Sigmoid colon (tissue), 4 donors: ENCODE results near the gene EHMT2.
A peak's percentile ranks its signal among the peaks of the same experiment; 100 is the strongest.

Experiments used
- POLR2A ChIP-seq, 2 donors: fragments of 450-650 bp; IDR thresholded peaks; one replicate each; pipeline ENCODE4 v1.6.1; 2016; ENCODE audit warnings: antibody characterized with exemption in 2 of 2, mild to moderate bottlenecking in 2 of 2, moderate library complexity in 2 of 2
- POLR2AphosphoS5 ChIP-seq, 4 donors: sonication (generic); formaldehyde crosslinking; IDR thresholded peaks; one replicate each; pipeline ENCODE4 v1.6.1; 2017; ENCODE audit warnings: antibody characterized with exemption in 4 of 4
- TF ChIP-seq, protein P1 (sequence below), 4 experiments: fragments of 450-650 bp in 3 of 4; fragments of 200-600 bp in 1 of 4; IDR thresholded peaks; one replicate each; pipeline ENCODE4 v1.5.1; 2016 to 2019; ENCODE audit warnings: antibody characterized with exemption in 4 of 4, mild to moderate bottlenecking in 3 of 4, moderate library complexity in 2 of 4

DNA sequence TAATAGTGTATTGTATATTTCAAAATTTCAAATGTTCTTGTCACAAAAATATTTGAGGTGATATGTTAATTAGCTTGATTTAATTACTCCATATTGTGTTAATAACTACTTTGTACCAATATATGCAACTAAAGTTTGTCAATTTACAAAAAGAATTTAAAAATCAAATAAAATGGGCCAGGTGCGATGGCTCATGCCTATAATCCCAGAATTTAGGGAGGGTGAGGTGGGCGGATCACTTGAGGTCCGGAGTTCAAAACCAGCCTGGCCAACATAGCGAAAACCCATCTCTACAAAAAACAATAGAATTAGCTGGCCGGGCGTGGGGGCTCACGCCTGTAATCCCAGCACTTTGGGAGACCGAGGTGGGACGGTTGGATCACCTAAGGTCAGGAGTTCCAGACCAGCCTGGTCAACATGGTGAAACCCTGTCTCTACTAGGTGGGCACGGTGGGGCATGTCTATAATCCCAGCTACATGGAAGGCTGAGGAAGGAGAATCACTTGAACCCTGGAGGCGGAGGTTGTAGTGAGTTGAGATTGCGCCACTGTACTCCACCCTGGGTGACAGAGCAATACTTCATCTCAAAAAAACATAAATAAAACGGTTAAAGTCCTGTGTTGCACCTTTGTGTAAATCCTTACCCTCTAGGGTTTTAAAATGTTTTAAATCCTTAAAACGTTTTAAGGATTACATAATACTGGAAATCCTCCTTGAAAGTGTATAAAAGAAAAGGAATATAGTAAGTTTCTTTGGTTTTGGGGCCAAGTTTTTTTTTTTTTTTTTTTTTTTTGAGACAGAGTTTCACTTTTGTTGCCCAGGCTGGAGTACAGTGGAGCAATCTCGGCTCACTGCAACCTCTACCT is 65.9 kb downstream of the EHMT2 start:
- no peak for TF ChIP-seq POLR2A (IDR thresholded peaks at IDR 0.05)
- TF ChIP-seq, protein P1, sequence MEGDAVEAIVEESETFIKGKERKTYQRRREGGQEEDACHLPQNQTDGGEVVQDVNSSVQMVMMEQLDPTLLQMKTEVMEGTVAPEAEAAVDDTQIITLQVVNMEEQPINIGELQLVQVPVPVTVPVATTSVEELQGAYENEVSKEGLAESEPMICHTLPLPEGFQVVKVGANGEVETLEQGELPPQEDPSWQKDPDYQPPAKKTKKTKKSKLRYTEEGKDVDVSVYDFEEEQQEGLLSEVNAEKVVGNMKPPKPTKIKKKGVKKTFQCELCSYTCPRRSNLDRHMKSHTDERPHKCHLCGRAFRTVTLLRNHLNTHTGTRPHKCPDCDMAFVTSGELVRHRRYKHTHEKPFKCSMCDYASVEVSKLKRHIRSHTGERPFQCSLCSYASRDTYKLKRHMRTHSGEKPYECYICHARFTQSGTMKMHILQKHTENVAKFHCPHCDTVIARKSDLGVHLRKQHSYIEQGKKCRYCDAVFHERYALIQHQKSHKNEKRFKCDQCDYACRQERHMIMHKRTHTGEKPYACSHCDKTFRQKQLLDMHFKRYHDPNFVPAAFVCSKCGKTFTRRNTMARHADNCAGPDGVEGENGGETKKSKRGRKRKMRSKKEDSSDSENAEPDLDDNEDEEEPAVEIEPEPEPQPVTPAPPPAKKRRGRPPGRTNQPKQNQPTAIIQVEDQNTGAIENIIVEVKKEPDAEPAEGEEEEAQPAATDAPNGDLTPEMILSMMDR (IDR thresholded peaks at IDR 0.05) = no peak
- peak in 1 of 4 donors; percentile 29 for TF ChIP-seq POLR2AphosphoS5 (IDR thresholded peaks at IDR 0.05)
